Neuronal stem cell (in vitro differentiated cells): ENCODE data around the gene SERTAD2.
A peak's percentile ranks its signal among the peaks of the same experiment; 100 is the strongest.

ENCODE experiments used
- DNase-seq: peaks from one replicate; pipeline ENCODE4 v3.0.0-alpha.2; 2013; ENCODE audit warnings: low spot score
- H2AFZ ChIP-seq: one replicate; pipeline ENCODE4 v1.6.1; 2013; ENCODE audit warnings: mild to moderate bottlenecking, low read length, inconsistent platforms
- H2AK5ac ChIP-seq: 2 replicates; pipeline ENCODE4 v1.6.1; 2013; ENCODE audit warnings: low read depth, mild to moderate bottlenecking, inconsistent platforms, low read length, moderate library complexity, mixed read lengths
- H2BK120ac ChIP-seq: 2 replicates; pipeline ENCODE4 v1.6.1; 2013; ENCODE audit warnings: low read depth, mild to moderate bottlenecking, inconsistent platforms, low read length, moderate library complexity, mixed read lengths
- H2BK12ac ChIP-seq: one replicate; pipeline ENCODE4 v1.6.1; 2013; ENCODE audit warnings: low read length, inconsistent platforms
- H2BK15ac ChIP-seq: 2 replicates; pipeline ENCODE4 v1.6.1; 2013; ENCODE audit warnings: mild to moderate bottlenecking, low read length, inconsistent platforms, mixed read lengths
- H2BK5ac ChIP-seq: one replicate; pipeline ENCODE4 v1.6.1; 2013; ENCODE audit warnings: inconsistent platforms, mild to moderate bottlenecking, low read length, moderate library complexity
- H3K14ac ChIP-seq: one replicate; pipeline ENCODE4 v1.6.1; 2013; ENCODE audit warnings: low read length, inconsistent platforms
- H3K18ac ChIP-seq: 2 replicates; pipeline ENCODE4 v1.6.1; 2013; ENCODE audit warnings: low read length, inconsistent platforms
- H3K23ac ChIP-seq: 2 replicates; pipeline ENCODE4 v1.6.1; 2013; ENCODE audit warnings: low read depth, mild to moderate bottlenecking, mixed read lengths, low read length, inconsistent platforms; ENCODE audit not compliant: poor library complexity
- H3K27ac ChIP-seq: replicated peaks from 3 replicates; pipeline ENCODE4 v1.5.1; 2013; ENCODE audit warnings: low read length, inconsistent platforms
- H3K27me3 ChIP-seq, 3 experiments: 2 replicates each; pipeline ENCODE4 v1.6.1; 2013; ENCODE audit warnings: low read length in 3 of 3, mild to moderate bottlenecking in 2 of 3, inconsistent platforms in 1 of 3, low read depth in 1 of 3, mixed read lengths in 1 of 3, moderate library complexity in 1 of 3; ENCODE audit not compliant: control insufficient read depth in 3 of 3, insufficient read depth in 3 of 3
- H3K36me3 ChIP-seq, 2 donors: replicated peaks in 1 of 2; 2 replicates each; pipeline ENCODE4 v1.6.1; 2013; ENCODE audit warnings: low read length in 2 of 2; ENCODE audit not compliant: control insufficient read depth in 2 of 2, insufficient read depth in 2 of 2
- H3K4ac ChIP-seq: 2 replicates; pipeline ENCODE4 v1.6.1; 2013; ENCODE audit warnings: inconsistent platforms, mild to moderate bottlenecking, low read length, moderate library complexity
- H3K4me1 ChIP-seq, 2 donors: 1 replicate in 1 of 2; 2 replicates in 1 of 2; pipeline ENCODE4 v1.6.1; 2013; ENCODE audit warnings: low read length in 2 of 2, low read depth in 1 of 2; ENCODE audit not compliant: control insufficient read depth in 2 of 2, insufficient read depth in 1 of 2
- H3K4me2 ChIP-seq: one replicate; pipeline ENCODE4 v1.6.1; 2013; ENCODE audit warnings: mild to moderate bottlenecking, low read length, inconsistent platforms; ENCODE audit not compliant: insufficient read depth, poor library complexity, severe bottlenecking
- H3K4me3 ChIP-seq, 2 donors: 2 replicates each; pipeline ENCODE4 v1.5.1; 2013; ENCODE audit warnings: low read length in 2 of 2, mild to moderate bottlenecking in 2 of 2, inconsistent platforms in 1 of 2, moderate library complexity in 1 of 2
- H3K79me1 ChIP-seq: one replicate; pipeline ENCODE4 v1.6.1; 2013; ENCODE audit warnings: low read depth, mild to moderate bottlenecking, inconsistent platforms, low read length, moderate library complexity
- H3K9ac ChIP-seq: one replicate; pipeline ENCODE4 v1.6.1; 2013; ENCODE audit warnings: mild to moderate bottlenecking, low read depth, low read length, inconsistent platforms; ENCODE audit not compliant: poor library complexity
- H3K9me3 ChIP-seq, 2 donors: replicated peaks in 1 of 2; 2 replicates each; pipeline versions ENCODE3 to v1.6.1; 2013; ENCODE audit warnings: low read length in 2 of 2, mild to moderate bottlenecking in 2 of 2, inconsistent platforms in 1 of 2, low read depth in 1 of 2, mixed read lengths in 1 of 2, moderate library complexity in 1 of 2; ENCODE audit not compliant: control insufficient read depth in 2 of 2, insufficient read depth in 1 of 2
- H4K8ac ChIP-seq: one replicate; pipeline ENCODE4 v1.6.1; 2013; ENCODE audit warnings: low read depth, mild to moderate bottlenecking, inconsistent platforms, low read length, moderate library complexity
- H4K91ac ChIP-seq: one replicate; pipeline ENCODE4 v1.6.1; 2013; ENCODE audit warnings: low read length, low read depth, mild to moderate bottlenecking, inconsistent platforms; ENCODE audit not compliant: poor library complexity
- WGBS, 2 donors: extraction: QIAGEN DNeasy Blood & Tissue Kit; methylation state at CpG; one replicate each; pipeline ENCODE4 v1.1.7; 2013; ENCODE audit warnings: missing lambda C conversion rate in 2 of 2, mixed read lengths in 1 of 2; ENCODE audit not compliant: insufficient read length in 2 of 2, insufficient replicate concordance in 1 of 2; ENCODE audit errors: extremely low coverage in 2 of 2; 5-methylcytosine and 5-hydroxymethylcytosine counted together

SERTAD2 gene

GRCh38 chr2:64666810-64667438, 13.2 kb upstream of the SERTAD2 start:
- Histone ChIP-seq H3K4me2 (no peak overlapping the region), H3K9me3 (no peaks in the 10 kb centered on the region), H2BK12ac (no peak overlapping the region), H2BK5ac (no peak overlapping the region), H3K18ac (no peak overlapping the region), H4K8ac (no peak overlapping the region), H3K4me3 (no peak overlapping the region), H3K27ac (no peak overlapping the region), H2BK15ac (no peak overlapping the region), H2BK120ac (no peak overlapping the region), H3K36me3 (no peaks in the 10 kb centered on the region), H4K91ac (no peak overlapping the region), H2AFZ (peak overlapping the region; percentile 35), H3K4me1 (peaks cover 0 to 6% of the 10 kb centered on the region in 2 donors), H3K79me1 (no peaks in the 10 kb centered on the region), H2AK5ac (no peak overlapping the region), H3K14ac (no peak overlapping the region), H3K9ac (no peak overlapping the region), H3K23ac (no peak overlapping the region), H3K4ac (no peak overlapping the region), H3K27me3 (no peaks in the 10 kb centered on the region)
- no CpG with 5 or more reads among the region's 3 CpGs for WGBS, 2 donors
- no peak for DNase-seq

- no peaks in the 10 kb centered on the region for H3K79me1 ChIP-seq
- no peak overlapping the region for H3K4me3 ChIP-seq
- no peak overlapping the region for H4K91ac ChIP-seq
These were observed 12.0 kb upstream of the SERTAD2 start for GRCh38 chr2:64665709-64666108.

GRCh38 chr2:64663402-64663801, 9.7 kb upstream of the SERTAD2 start:
- no peak overlapping the region for H2AK5ac ChIP-seq
- no peak overlapping the region for H3K23ac ChIP-seq
- H3K27ac ChIP-seq = no peak overlapping the region
- no peak overlapping the region for H4K91ac ChIP-seq
- H2BK12ac ChIP-seq = no peak overlapping the region
- no peak overlapping the region for H4K8ac ChIP-seq
- no peak overlapping the region for H2AFZ ChIP-seq
- H2BK5ac ChIP-seq = no peak overlapping the region
- H3K36me3 ChIP-seq = no peaks in the 10 kb centered on the region
- no peak overlapping the region for H2BK120ac ChIP-seq
- H3K27me3 ChIP-seq = no peaks in the 10 kb centered on the region
- no peak overlapping the region for H3K4me2 ChIP-seq
- no peaks in the 10 kb centered on the region for H3K79me1 ChIP-seq
- peaks cover 0 to 6% of the 10 kb centered on the region in 2 donors for H3K4me1 ChIP-seq
- H3K4ac ChIP-seq = no peak overlapping the region
- no peak overlapping the region for H3K14ac ChIP-seq
- no peak for DNase-seq
- H2BK15ac ChIP-seq = no peak overlapping the region
- H3K18ac ChIP-seq = no peak overlapping the region
- H3K4me3 ChIP-seq = peak overlapping the region in 1 of 2 donors; percentile 1
- H3K9me3 ChIP-seq = no peaks in the 10 kb centered on the region
- no CpG with 5 or more reads among the region's 1 CpG for WGBS, 2 donors
- no peak overlapping the region for H3K9ac ChIP-seq

More at GRCh38 chr2:64665709-64666108, 12.0 kb upstream of the SERTAD2 start:
- Histone ChIP-seq H2AFZ (no peak overlapping the region), H3K18ac (no peak overlapping the region), H2BK12ac (no peak overlapping the region), H3K27ac (no peak overlapping the region), H3K9ac (no peak overlapping the region), H3K27me3 (no peaks in the 10 kb centered on the region), H3K9me3 (no peaks in the 10 kb centered on the region), H3K4me1 (peaks cover 0 to 6% of the 10 kb centered on the region in 2 donors), H4K8ac (no peak overlapping the region), H2AK5ac (no peak overlapping the region), H2BK5ac (peak overlapping the region; percentile 10), H2BK15ac (no peak overlapping the region), H3K4me2 (no peak overlapping the region), H3K14ac (no peak overlapping the region), H3K4ac (no peak overlapping the region), H2BK120ac (no peak overlapping the region), H3K23ac (no peak overlapping the region), H3K36me3 (no peaks in the 10 kb centered on the region)
- no CpG with 5 or more reads among the region's 8 CpGs for WGBS, 2 donors
- DNase-seq = no peak

- Histone ChIP-seq H3K4me2 (no peak overlapping the region), H2AK5ac (no peak overlapping the region), H3K79me1 (no peaks in the 10 kb centered on the region), H2BK12ac (no peak overlapping the region), H2BK15ac (no peak overlapping the region), H2AFZ (no peak overlapping the region), H3K23ac (no peak overlapping the region), H3K14ac (no peak overlapping the region), H4K8ac (no peak overlapping the region), H3K27me3 (no peaks in the 10 kb centered on the region), H3K4me3 (no peak overlapping the region), H3K4ac (no peak overlapping the region), H4K91ac (no peak overlapping the region), H3K9me3 (no peaks in the 10 kb centered on the region), H3K9ac (no peak overlapping the region), H3K18ac (no peak overlapping the region), H3K4me1 (peaks cover 0 to under 1% of the 10 kb centered on the region in 2 donors), H2BK5ac (no peak overlapping the region), H3K27ac (no peak overlapping the region), H2BK120ac (no peak overlapping the region), H3K36me3 (no peaks in the 10 kb centered on the region)
- no CpG with 5 or more reads among the region's 2 CpGs for WGBS, 2 donors
- no peak for DNase-seq
These were observed 8.0 kb upstream of the SERTAD2 start for GRCh38 chr2:64661741-64662169.
